HG03159 (cell line): ENCODE results near the gene PRKAR1B.

Experiments used
- ATAC-seq: cut with Tn5 transposase; IDR thresholded peaks from one replicate; pipeline ENCODE4 v1.9.1; 2021; ENCODE audit warnings: mild to moderate bottlenecking, moderate library complexity; ENCODE audit not compliant: unreplicated experiment

The PRKAR1B gene

GRCh38 chr7:607938-608337 lies 119.1 kb downstream of the PRKAR1B start:
- no peak for ATAC-seq

GRCh38 chr7:605661-606450 lies 121.2 kb downstream of the PRKAR1B start:
- ATAC-seq: no peak

- no peak for ATAC-seq
Observed at GRCh38 chr7:604884-605531, 122.1 kb downstream of the PRKAR1B start.

- ATAC-seq: peak; percentile 79
Observed at GRCh38 chr7:604001-604883, 122.8 kb downstream of the PRKAR1B start.

- ATAC-seq: no peak
Observed at GRCh38 chr7:603152-603951, 123.7 kb downstream of the PRKAR1B start.

- no peak for ATAC-seq
Observed at GRCh38 chr7:602341-603141, 124.5 kb downstream of the PRKAR1B start.

GRCh38 chr7:601595-602340 lies 125.3 kb downstream of the PRKAR1B start:
- peak; percentile 40 for ATAC-seq

GRCh38 chr7:601036-601594 lies 126.0 kb downstream of the PRKAR1B start:
- no peak for ATAC-seq

GRCh38 chr7:600149-601035 lies 126.7 kb downstream of the PRKAR1B start:
- no peak for ATAC-seq

GRCh38 chr7:598899-599298 lies 128.2 kb downstream of the PRKAR1B start:
- ATAC-seq: no peak

GRCh38 chr7:597348-598178 lies 129.5 kb downstream of the PRKAR1B start:
- no peak for ATAC-seq

- no peak for ATAC-seq
Observed at GRCh38 chr7:596819-597182, 130.3 kb downstream of the PRKAR1B start.

- no peak for ATAC-seq
Observed at GRCh38 chr7:596071-596818, 130.8 kb downstream of the PRKAR1B start.

- no peak for ATAC-seq
Observed at GRCh38 chr7:595621-596010, 131.5 kb downstream of the PRKAR1B start.

- ATAC-seq: no peak
Observed at GRCh38 chr7:594920-595620, 132.0 kb downstream of the PRKAR1B start.
